H7 (cell line): ENCODE measurements around the gene MPND. TPM values are rescaled to one million over a fixed set of nuclear protein-coding genes. Genes with fewer than 3 reads are reported as not detected.
A peak's percentile ranks its signal among the peaks of the same experiment; 100 is the strongest.

Source experiments
- DNase-seq: peaks from one replicate; pipeline ENCODE4 v3.0.0; 2012
- H3K27me3 ChIP-seq: 2 replicates; pipeline ENCODE4 v1.6.0; 2011; ENCODE audit warnings: mild to moderate bottlenecking, low read length; ENCODE audit not compliant: control insufficient read depth, insufficient read depth
- H3K36me3 ChIP-seq: replicated peaks from 2 replicates; pipeline ENCODE4 v1.5.1; 2011; ENCODE audit warnings: low read length; ENCODE audit not compliant: control insufficient read depth, insufficient read depth
- H3K4me3 ChIP-seq: 2 replicates; pipeline ENCODE4 v1.5.1; 2011; ENCODE audit warnings: low read depth, mild to moderate bottlenecking, control low read depth, low read length, moderate library complexity; ENCODE audit not compliant: insufficient read depth
- total RNA-seq: library from RNA; depleted of rRNA; stranded (reverse); fragments of >200 nt; shearing (Covaris generic); gene quantifications from 2 replicates; pipeline ENCODE4 v1.2.3, GENCODE V29; 2014

MPND gene
- total RNA-seq, 1 experiment from 2014 or later, result 17.4 TPM

- DNase-seq, result no peak
- Histone ChIP-seq H3K27me3 (no peaks in the 10 kb centered on the region), H3K4me3 (no peak overlapping the region), H3K36me3 (peaks cover 5% of the 10 kb centered on the region)
Observed at GRCh38 chr19:4363571-4364304, 20.4 kb downstream of the MPND start.

GRCh38 chr19:4365341-4365740 is 22.0 kb downstream of the MPND start:
- DNase-seq, result peak; percentile 66
- H3K4me3 ChIP-seq, result no peak overlapping the region
- peaks cover 5% of the 10 kb centered on the region for H3K36me3 ChIP-seq
- no peaks in the 10 kb centered on the region for H3K27me3 ChIP-seq

- no peak overlapping the region for H3K4me3 ChIP-seq
- no peaks in the 10 kb centered on the region for H3K27me3 ChIP-seq
- peaks cover 5% of the 10 kb centered on the region for H3K36me3 ChIP-seq
- no peak for DNase-seq
Observed at GRCh38 chr19:4365791-4366665, 22.7 kb downstream of the MPND start.

GRCh38 chr19:4366666-4367335 is 23.4 kb downstream of the MPND start:
- Histone ChIP-seq H3K4me3 (no peak overlapping the region), H3K27me3 (no peaks in the 10 kb centered on the region), H3K36me3 (peaks cover 5% of the 10 kb centered on the region)
- DNase-seq, result no peak

- Histone ChIP-seq H3K27me3 (no peaks in the 10 kb centered on the region), H3K36me3 (peaks cover 3% of the 10 kb centered on the region), H3K4me3 (no peak overlapping the region)
- no peak for DNase-seq
Observed at GRCh38 chr19:4367336-4367723, 24.0 kb downstream of the MPND start.

- DNase-seq, result no peak
- no peaks in the 10 kb centered on the region for H3K27me3 ChIP-seq
- H3K36me3 ChIP-seq, result peaks cover 3% of the 10 kb centered on the region
- H3K4me3 ChIP-seq, result no peak overlapping the region
Observed at GRCh38 chr19:4367781-4368127, 24.4 kb downstream of the MPND start.

GRCh38 chr19:4368128-4368820 is 24.9 kb downstream of the MPND start:
- DNase-seq, result no peak
- Histone ChIP-seq H3K27me3 (no peaks in the 10 kb centered on the region), H3K4me3 (no peak overlapping the region), H3K36me3 (peaks cover 3% of the 10 kb centered on the region)

- Histone ChIP-seq H3K27me3 (no peaks in the 10 kb centered on the region), H3K4me3 (no peak overlapping the region), H3K36me3 (peaks cover 2% of the 10 kb centered on the region)
- peak; percentile 71 for DNase-seq
Observed at GRCh38 chr19:4369109-4369887, 25.9 kb downstream of the MPND start.

- peaks cover 2% of the 10 kb centered on the region for H3K36me3 ChIP-seq
- peak; percentile 86 for DNase-seq
- H3K4me3 ChIP-seq, result no peak overlapping the region
- H3K27me3 ChIP-seq, result no peaks in the 10 kb centered on the region
Observed at GRCh38 chr19:4369888-4370260, 26.5 kb downstream of the MPND start.

- no peaks in the 10 kb centered on the region; the same call in none of the 2 replicates for H3K36me3 ChIP-seq
- no peak for DNase-seq
- no peak overlapping the region for H3K4me3 ChIP-seq
- no peaks in the 10 kb centered on the region for H3K27me3 ChIP-seq
Observed at GRCh38 chr19:4370418-4371041, 27.2 kb downstream of the MPND start.

GRCh38 chr19:4371247-4372164 is 28.1 kb downstream of the MPND start:
- no peak overlapping the region for H3K4me3 ChIP-seq
- H3K36me3 ChIP-seq, result no peaks in the 10 kb centered on the region; the same call in 1 of the 2 replicates
- DNase-seq, result no peak
- H3K27me3 ChIP-seq, result no peaks in the 10 kb centered on the region

- no peak for DNase-seq
- Histone ChIP-seq H3K27me3 (no peaks in the 10 kb centered on the region), H3K4me3 (no peak overlapping the region), H3K36me3 (no peaks in the 10 kb centered on the region; the same call in 1 of the 2 replicates)
Observed at GRCh38 chr19:4372165-4373012, 29.0 kb downstream of the MPND start.
